Prostate gland (tissue), 2 donors: Measurements from ENCODE around the gene MMS22L. TPM values are rescaled to one million over a fixed set of nuclear protein-coding genes. Genes with fewer than 3 reads are reported as not detected.

Experiments used
- DNase-seq: peaks from one replicate; pipeline ENCODE4 v3.0.0-alpha.2; 2019; ENCODE audit warnings: low spot score
- H3K27ac ChIP-seq, 2 donors: fragments of 200-600 bp; sonication (generic); 2 replicates each; pipeline ENCODE4 v1.5.1; 2017 to 2019
- H3K27me3 ChIP-seq: fragments of 200-600 bp; sonication (generic); replicated peaks from 2 replicates; pipeline ENCODE4 v1.5.1; 2019; ENCODE audit not compliant: insufficient read depth
- H3K36me3 ChIP-seq, 2 donors: fragments of 200-600 bp; sonication (generic); 1 replicate in 1 of 2; 2 replicates in 1 of 2; pipeline versions ENCODE4 v1.5.1 to v1.8.1; 2017 to 2019
- H3K4me1 ChIP-seq: fragments of 200-600 bp; sonication (generic); replicated peaks from 2 replicates; pipeline ENCODE4 v1.5.1; 2019
- H3K4me3 ChIP-seq, 2 donors: fragments of 200-600 bp; sonication (generic); 2 replicates each; pipeline ENCODE4 v1.5.1; 2017 to 2019
- H3K9me3 ChIP-seq: fragments of 200-600 bp; sonication (generic); 2 replicates; pipeline ENCODE4 v1.5.1; 2017
- POLR2A ChIP-seq: fragments of 450-650 bp; IDR thresholded peaks from one replicate; pipeline ENCODE4 v1.6.1; 2016; ENCODE audit warnings: antibody characterized with exemption, mild to moderate bottlenecking
- POLR2AphosphoS5 ChIP-seq: sonication (generic); formaldehyde crosslinking; IDR thresholded peaks from one replicate; pipeline ENCODE4 v1.6.1; 2017; ENCODE audit warnings: antibody characterized with exemption
- WGBS: methylation state at CpG from one replicate; pipeline ENCODE4 v1.1.5; 2018; 5-methylcytosine and 5-hydroxymethylcytosine counted together
- intact Hi-C: fragments of 100-400 bp; cut with DNase I; formaldehyde crosslinking; loops from one replicate; pipeline ENCODE4 v1.14.2; 2022
- total RNA-seq, 2 donors: library from RNA; depleted of rRNA; stranded (reverse); fragments of >200 nt; gene quantifications; one replicate each; pipeline ENCODE4 v1.1.0, GENCODE V29; 2016
- TF ChIP-seq, protein P1 (sequence below), 4 experiments: fragments of 200-600 bp in 2 of 4; fragments of 450-650 bp in 2 of 4; sonication (generic) in 2 of 4; IDR thresholded peaks; 1 replicate in 3 of 4; 2 replicates in 1 of 4; pipeline ENCODE4 v1.5.1; 2016 to 2019; ENCODE audit warnings: antibody characterized with exemption in 4 of 4, mild to moderate bottlenecking in 2 of 4, moderate library complexity in 2 of 4

MMS22L gene
- total RNA-seq, 2 donors from 2014 or later: 6.4 to 21.6 TPM

DNA sequence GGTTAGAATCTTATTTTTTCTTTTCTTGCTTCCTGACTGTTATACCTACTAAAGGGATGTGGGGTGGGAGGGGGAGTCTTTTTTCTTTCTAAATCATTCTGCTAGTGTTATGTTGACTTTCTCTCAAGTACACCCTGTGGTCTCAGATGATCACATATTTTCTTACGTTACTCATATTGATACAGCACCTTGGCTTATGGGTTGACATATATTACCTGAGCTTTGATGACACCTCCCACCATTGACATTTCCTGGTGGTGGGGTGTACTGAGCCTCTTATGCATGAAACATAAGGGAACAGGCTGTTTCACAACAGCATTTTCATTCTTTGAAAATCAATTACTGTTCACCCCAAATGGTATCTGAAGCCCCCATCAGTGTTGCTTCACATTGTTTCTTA, 169.8 kb downstream of the MMS22L start:
- 63% methylated on average over 1 of the region's 1 CpG for WGBS
- Histone ChIP-seq H3K27ac (no peak overlapping the region), H3K27me3 (no peaks in the 10 kb centered on the region), H3K9me3 (no peaks in the 10 kb centered on the region), H3K36me3 (no peaks in the 10 kb centered on the region), H3K4me3 (no peak overlapping the region), H3K4me1 (no peaks in the 10 kb centered on the region)
- no peak for DNase-seq
- no peak for TF ChIP-seq POLR2AphosphoS5
- intact Hi-C loops: no loop called here

DNA sequence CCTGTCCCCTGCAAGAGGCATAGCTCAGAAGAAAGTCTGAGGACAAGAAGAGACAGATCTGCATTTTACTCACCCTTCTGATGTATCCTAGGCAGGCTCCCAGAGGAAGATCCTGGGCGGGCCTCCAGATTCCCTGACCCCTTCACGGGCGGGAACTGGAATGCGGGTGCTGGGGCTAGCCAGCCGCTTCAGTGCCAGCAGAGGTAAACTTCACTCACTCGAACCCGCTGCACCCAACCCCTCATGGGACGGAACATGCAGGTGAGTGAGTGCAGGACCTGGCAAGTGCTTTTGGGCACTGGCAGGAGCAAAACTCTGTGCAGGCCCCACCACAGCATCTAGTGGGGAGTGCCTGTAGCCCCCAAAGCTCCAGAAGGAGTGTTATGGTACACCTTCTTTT, 171.8 kb downstream of the MMS22L start:
- Histone ChIP-seq H3K27ac (no peak overlapping the region), H3K4me1 (no peaks in the 10 kb centered on the region), H3K4me3 (no peak overlapping the region), H3K27me3 (no peaks in the 10 kb centered on the region), H3K9me3 (no peaks in the 10 kb centered on the region), H3K36me3 (no peaks in the 10 kb centered on the region)
- intact Hi-C loops: no loop called here
- 99% methylated on average over 8 of the region's 8 CpGs for WGBS
- no peak for DNase-seq
- TF ChIP-seq POLR2AphosphoS5 (no peak), POLR2A (no peak)
- TF ChIP-seq, protein P1, sequence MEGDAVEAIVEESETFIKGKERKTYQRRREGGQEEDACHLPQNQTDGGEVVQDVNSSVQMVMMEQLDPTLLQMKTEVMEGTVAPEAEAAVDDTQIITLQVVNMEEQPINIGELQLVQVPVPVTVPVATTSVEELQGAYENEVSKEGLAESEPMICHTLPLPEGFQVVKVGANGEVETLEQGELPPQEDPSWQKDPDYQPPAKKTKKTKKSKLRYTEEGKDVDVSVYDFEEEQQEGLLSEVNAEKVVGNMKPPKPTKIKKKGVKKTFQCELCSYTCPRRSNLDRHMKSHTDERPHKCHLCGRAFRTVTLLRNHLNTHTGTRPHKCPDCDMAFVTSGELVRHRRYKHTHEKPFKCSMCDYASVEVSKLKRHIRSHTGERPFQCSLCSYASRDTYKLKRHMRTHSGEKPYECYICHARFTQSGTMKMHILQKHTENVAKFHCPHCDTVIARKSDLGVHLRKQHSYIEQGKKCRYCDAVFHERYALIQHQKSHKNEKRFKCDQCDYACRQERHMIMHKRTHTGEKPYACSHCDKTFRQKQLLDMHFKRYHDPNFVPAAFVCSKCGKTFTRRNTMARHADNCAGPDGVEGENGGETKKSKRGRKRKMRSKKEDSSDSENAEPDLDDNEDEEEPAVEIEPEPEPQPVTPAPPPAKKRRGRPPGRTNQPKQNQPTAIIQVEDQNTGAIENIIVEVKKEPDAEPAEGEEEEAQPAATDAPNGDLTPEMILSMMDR (IDR thresholded peaks at IDR 0.05): no peak

DNA sequence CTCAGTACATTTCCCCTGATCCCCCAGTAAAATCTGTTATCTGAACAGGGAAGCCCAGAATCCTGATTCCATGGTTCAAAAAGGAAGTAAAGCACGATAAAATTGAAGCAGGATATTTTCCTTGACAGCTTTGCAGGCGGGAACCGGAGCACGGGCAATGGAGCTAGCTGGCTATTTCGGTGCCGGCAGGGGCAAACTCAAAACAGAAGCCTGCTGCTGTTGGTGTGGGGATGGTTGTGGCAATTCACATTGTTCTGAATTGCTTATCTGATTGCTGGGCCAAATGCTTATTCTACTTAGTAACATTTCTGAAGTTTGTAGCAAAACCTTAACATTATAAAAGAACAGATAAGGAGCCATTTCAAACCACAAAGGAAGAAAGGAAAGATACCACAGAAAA, 172.4 kb downstream of the MMS22L start:
- intact Hi-C loops: no loop called here
- no peaks in the 10 kb centered on the region for H3K36me3 ChIP-seq
- H3K4me1 ChIP-seq: no peaks in the 10 kb centered on the region
- H3K27me3 ChIP-seq: no peaks in the 10 kb centered on the region
- no peaks in the 10 kb centered on the region for H3K9me3 ChIP-seq
- 61% methylated on average over 6 of the region's 6 CpGs for WGBS
- TF ChIP-seq, protein P1 (IDR thresholded peaks at IDR 0.05): no peak
- no peak for TF ChIP-seq POLR2A
- TF ChIP-seq POLR2AphosphoS5: no peak
- H3K4me3 ChIP-seq: no peak overlapping the region
- no peak overlapping the region for H3K27ac ChIP-seq
- DNase-seq: no peak

DNA sequence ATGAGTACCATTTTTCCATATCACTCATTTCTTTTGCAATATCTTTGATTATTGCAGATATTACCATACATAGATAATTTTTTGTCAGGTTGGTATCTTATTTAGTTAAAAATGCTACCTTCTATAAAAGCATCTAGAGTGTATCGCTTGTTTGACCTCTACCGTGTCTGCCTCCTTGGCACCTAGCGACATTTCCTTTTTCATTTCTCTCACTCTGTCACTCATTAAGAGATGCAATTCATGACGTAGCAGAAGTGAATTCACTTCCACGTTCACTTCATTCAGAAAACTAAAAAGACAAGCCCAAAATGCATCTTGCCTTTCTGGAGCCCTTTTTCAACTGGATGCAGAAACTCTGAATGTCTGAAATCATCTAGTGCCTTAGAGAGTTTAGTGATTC, 172.9 kb downstream of the MMS22L start:
- Histone ChIP-seq H3K36me3 (no peaks in the 10 kb centered on the region), H3K27me3 (no peaks in the 10 kb centered on the region), H3K27ac (no peak overlapping the region), H3K9me3 (no peaks in the 10 kb centered on the region), H3K4me1 (no peaks in the 10 kb centered on the region), H3K4me3 (no peak overlapping the region)
- intact Hi-C loops: no loop called here
- TF ChIP-seq POLR2AphosphoS5 (no peak), POLR2A (no peak)
- TF ChIP-seq, protein P1 (IDR thresholded peaks at IDR 0.05): no peak
- DNase-seq: no peak
- 80% methylated on average over 5 of the region's 5 CpGs for WGBS

DNA sequence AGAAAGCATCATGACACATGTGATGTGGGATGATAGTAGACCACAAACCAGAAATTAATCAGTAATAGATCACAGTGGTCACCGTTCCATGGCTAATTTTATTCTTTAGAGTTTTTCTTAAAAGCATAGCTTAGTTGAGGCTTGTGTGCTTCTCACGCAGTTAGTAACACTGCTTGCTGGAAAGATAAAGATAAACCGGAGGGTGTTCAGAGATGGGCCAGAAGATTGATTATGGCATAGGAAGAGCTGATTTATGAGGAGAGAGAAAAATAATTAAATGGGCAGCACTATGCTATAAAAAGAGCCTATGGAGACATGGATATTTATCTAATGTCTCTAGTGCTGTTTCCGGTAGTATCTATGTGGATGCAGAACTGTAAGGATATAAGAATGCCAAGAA, 173.6 kb downstream of the MMS22L start:
- H3K9me3 ChIP-seq: no peaks in the 10 kb centered on the region
- no peaks in the 10 kb centered on the region for H3K4me1 ChIP-seq
- H3K36me3 ChIP-seq: no peaks in the 10 kb centered on the region
- no peak for DNase-seq
- no peak overlapping the region for H3K27ac ChIP-seq
- no peaks in the 10 kb centered on the region for H3K27me3 ChIP-seq
- intact Hi-C loops: no loop called here
- no peak overlapping the region for H3K4me3 ChIP-seq
- TF ChIP-seq POLR2A: no peak
- WGBS: 74% methylated on average over 4 of the region's 4 CpGs

DNA sequence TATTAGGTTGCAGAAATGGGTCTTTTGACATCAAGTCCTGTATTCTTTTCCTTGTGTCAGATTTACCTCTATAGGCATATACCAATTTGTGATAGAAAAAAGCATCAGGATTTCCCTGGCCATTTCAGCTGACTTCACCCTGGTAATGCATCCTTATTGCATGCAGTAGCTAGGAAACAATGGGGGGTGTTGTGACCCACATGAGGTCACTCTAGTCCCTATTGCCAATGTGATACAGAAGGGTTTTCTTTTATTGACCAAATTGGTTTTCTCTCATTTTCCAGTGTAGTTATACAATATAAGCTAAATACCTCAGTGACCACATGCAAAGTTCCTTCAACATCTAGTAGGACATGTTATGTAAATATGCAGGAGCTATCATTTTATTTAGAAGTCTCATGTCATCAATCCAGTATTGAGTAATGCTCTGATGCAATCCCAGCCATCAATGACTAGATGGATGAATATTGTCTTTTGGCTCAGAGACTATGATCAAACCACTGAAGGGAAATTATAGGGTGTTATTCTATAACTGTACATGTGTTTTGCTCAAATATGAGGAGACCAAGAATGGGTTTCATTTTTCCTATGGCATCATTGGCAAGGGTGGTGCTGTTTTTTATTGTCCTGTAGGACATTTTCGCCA, 180.7 kb downstream of the MMS22L start:
- no peaks in the 10 kb centered on the region for H3K4me1 ChIP-seq
- DNase-seq: no peak
- H3K27ac ChIP-seq: no peak overlapping the region
- no peak for TF ChIP-seq POLR2AphosphoS5
- TF ChIP-seq, protein P1 (IDR thresholded peaks at IDR 0.05): no peak
- TF ChIP-seq POLR2A: no peak
- H3K27me3 ChIP-seq: no peaks in the 10 kb centered on the region
- no peak overlapping the region for H3K4me3 ChIP-seq
- intact Hi-C loops: no loop called here
- 93% methylated on average over 1 of the region's 1 CpG for WGBS
- H3K36me3 ChIP-seq: no peaks in the 10 kb centered on the region
- no peaks in the 10 kb centered on the region for H3K9me3 ChIP-seq
